ENCODE measurements around the gene KCNC1.

The KCNC1 gene

GRCh38 chr11:17770917-17771316 lies 36.3 kb downstream of the KCNC1 start:
- in situ Hi-C loops (cut with HindIII; ENCODE audit: low sequenced_read_pairs) = no loop called here
- no peak for DNase-seq (ENCODE audit: low read depth, low spot score)
- TF ChIP-seq CTCF (IDR thresholded peaks at IDR 0.05; ENCODE audit: low read depth, low read length) = peak; percentile 27
- no peak overlapping the region for H3K4me3 ChIP-seq (ENCODE audit: low read depth, low read length)

DNA sequence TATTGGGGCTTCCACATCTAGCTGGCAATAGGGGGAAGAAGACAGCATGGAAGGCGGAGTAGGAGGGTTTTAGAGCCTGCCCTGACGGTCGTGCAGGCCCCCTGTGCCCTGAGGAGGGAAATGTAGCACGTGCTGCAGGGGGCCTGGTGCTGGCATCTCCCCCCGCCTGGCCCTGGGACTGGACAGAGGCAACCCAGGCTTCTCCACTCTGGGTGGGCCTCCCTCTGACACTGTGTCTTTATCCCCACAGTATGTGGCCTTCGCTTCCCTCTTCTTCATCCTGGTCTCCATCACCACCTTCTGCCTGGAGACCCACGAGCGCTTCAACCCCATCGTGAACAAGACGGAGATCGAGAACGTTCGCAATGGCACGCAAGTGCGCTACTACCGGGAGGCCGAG lies 36.8 kb downstream of the KCNC1 start:
- no peak overlapping the region for H3K4me3 ChIP-seq (ENCODE audit: low read depth, low read length)
- in situ Hi-C loops (cut with HindIII; ENCODE audit: low sequenced_read_pairs) = no loop called here
- no peak for DNase-seq (ENCODE audit: low read depth, low spot score)
- no peak for TF ChIP-seq CTCF (IDR thresholded peaks at IDR 0.05; ENCODE audit: low read depth, low read length)

- in situ Hi-C loops (cut with HindIII; ENCODE audit: low sequenced_read_pairs) = no loop called here
- no peak for DNase-seq (ENCODE audit: low read depth, low spot score)
- H3K4me3 ChIP-seq (ENCODE audit: low read depth, low read length) = no peak overlapping the region
- TF ChIP-seq CTCF (IDR thresholded peaks at IDR 0.05; ENCODE audit: low read depth, low read length) = no peak
Observed at GRCh38 chr11:17771841-17772401, 37.3 kb downstream of the KCNC1 start.

DNA sequence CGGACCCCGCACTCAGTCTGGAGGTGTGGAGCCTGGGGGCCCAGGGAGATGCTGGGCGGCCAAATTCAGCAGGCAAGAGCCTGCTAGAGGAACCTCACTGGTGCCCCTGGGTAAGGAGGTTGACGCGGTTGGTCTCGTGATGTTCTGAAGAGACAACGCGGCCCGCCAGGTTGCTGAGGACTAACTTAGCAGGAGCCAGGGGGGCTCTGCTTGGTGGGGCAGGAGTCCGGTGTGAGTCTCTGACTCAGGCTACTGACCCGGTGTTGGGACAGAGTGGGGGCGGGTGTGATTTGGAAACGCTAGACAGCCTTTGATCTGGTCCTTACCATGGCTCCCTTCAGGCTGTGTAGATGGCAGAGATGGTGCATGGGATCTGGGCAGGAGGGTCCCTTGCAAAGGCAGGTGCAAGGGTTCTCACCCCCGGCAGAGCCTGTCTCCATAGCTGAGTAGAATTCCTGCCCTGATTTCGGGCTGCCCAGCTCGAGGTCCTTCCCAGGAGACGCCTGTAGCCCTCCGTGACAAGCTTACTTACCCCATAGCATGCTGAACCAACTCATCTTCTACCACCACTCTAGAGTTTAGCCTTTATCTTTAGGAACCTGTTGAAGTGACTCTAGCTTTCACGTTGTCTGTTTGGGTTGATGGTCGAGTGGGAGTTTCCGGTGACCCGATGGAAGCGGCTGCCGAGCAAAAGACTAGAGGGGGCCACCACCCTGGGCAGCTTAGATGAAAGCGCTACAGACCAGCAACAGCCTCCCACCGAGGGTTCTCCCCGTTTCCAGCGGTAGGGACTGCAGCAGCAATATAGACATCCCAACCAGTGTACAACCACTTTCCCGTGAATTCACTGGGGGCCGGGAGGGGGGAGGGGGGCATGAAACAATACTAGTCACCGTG lies 38.4 kb downstream of the KCNC1 start:
- no peak for DNase-seq (ENCODE audit: low read depth, low spot score)
- no peak overlapping the region for H3K4me3 ChIP-seq (ENCODE audit: low read depth, low read length)
- in situ Hi-C loops (cut with HindIII; ENCODE audit: low sequenced_read_pairs) = no loop called here
- TF ChIP-seq CTCF (IDR thresholded peaks at IDR 0.05; ENCODE audit: low read depth, low read length) = no peak

- no peak for DNase-seq (ENCODE audit: low read depth, low spot score)
- TF ChIP-seq CTCF (IDR thresholded peaks at IDR 0.05; ENCODE audit: low read depth, low read length) = no peak
- in situ Hi-C loops (cut with HindIII; ENCODE audit: low sequenced_read_pairs) = no loop called here
- H3K4me3 ChIP-seq (ENCODE audit: low read depth, low read length) = no peak overlapping the region
Observed at GRCh38 chr11:17773674-17774073, 39.1 kb downstream of the KCNC1 start.

- in situ Hi-C loops (cut with HindIII; ENCODE audit: low sequenced_read_pairs) = no loop called here
- no peak for DNase-seq (ENCODE audit: low read depth, low spot score)
- no peak overlapping the region for H3K4me3 ChIP-seq (ENCODE audit: low read depth, low read length)
- no peak for TF ChIP-seq CTCF (IDR thresholded peaks at IDR 0.05; ENCODE audit: low read depth, low read length)
Observed at GRCh38 chr11:17774232-17775034, 39.9 kb downstream of the KCNC1 start.

Data from astrocyte of the spinal cord (primary cell).